Middle frontal gyrus (tissue), 1 donor: ENCODE measurements around the gene TEKTIP1.
A peak's percentile ranks its signal among the peaks of the same experiment; 100 is the strongest.
"Not testable (repeated sequence)": the region's sequence is repeated elsewhere in the genome, so short reads cannot be mapped to it uniquely, and the experiment has no call there.

ENCODE experiments used
- DNase-seq: peaks from one replicate; pipeline ENCODE4 v3.0.0-alpha.2; 2015; ENCODE audit warnings: low spot score; ENCODE audit errors: extremely low spot score

The TEKTIP1 gene

GRCh38 chr19:3523361-3524077 lies 15.5 kb upstream of the TEKTIP1 start:
- no peak for DNase-seq

- DNase-seq: no peak
These were observed 14.7 kb upstream of the TEKTIP1 start for GRCh38 chr19:3524078-3524842.

- DNase-seq: no peak
These were observed 14.0 kb upstream of the TEKTIP1 start for GRCh38 chr19:3524904-3525451.

GRCh38 chr19:3526507-3527237 lies 12.3 kb upstream of the TEKTIP1 start:
- no peak for DNase-seq

- DNase-seq: no peak
These were observed 11.6 kb upstream of the TEKTIP1 start for GRCh38 chr19:3527238-3527910.

- DNase-seq: no peak
These were observed 10.9 kb upstream of the TEKTIP1 start for GRCh38 chr19:3528080-3528479.

- no peak for DNase-seq
These were observed 10.3 kb upstream of the TEKTIP1 start for GRCh38 chr19:3528539-3529211.

GRCh38 chr19:3529299-3529698 lies 9.7 kb upstream of the TEKTIP1 start:
- not testable (repeated sequence) for DNase-seq

GRCh38 chr19:3530389-3530788 lies 8.6 kb upstream of the TEKTIP1 start:
- no peak for DNase-seq

GRCh38 chr19:3531716-3532115 lies 7.3 kb upstream of the TEKTIP1 start:
- DNase-seq: no peak

GRCh38 chr19:3532154-3532786 lies 6.7 kb upstream of the TEKTIP1 start:
- no peak for DNase-seq

- no peak for DNase-seq
These were observed 5.9 kb upstream of the TEKTIP1 start for GRCh38 chr19:3533033-3533432.

GRCh38 chr19:3533563-3534216 lies 5.3 kb upstream of the TEKTIP1 start:
- DNase-seq: no peak

- no peak for DNase-seq
These were observed 4.4 kb upstream of the TEKTIP1 start for GRCh38 chr19:3534375-3535234.

GRCh38 chr19:3535235-3535535 lies 3.8 kb upstream of the TEKTIP1 start:
- DNase-seq: no peak

- no peak for DNase-seq
These were observed 3.4 kb upstream of the TEKTIP1 start for GRCh38 chr19:3535563-3535965.

GRCh38 chr19:3535981-3536380 lies 3.0 kb upstream of the TEKTIP1 start:
- DNase-seq: no peak

GRCh38 chr19:3536429-3537100 lies 2.4 kb upstream of the TEKTIP1 start:
- DNase-seq: peak; percentile 54

GRCh38 chr19:3537101-3537437 lies 1.9 kb upstream of the TEKTIP1 start:
- no peak for DNase-seq
